Colonic mucosa (tissue), 4 donors: ENCODE data around the gene TNS4. TPM values are rescaled to one million over a fixed set of nuclear protein-coding genes. Genes with fewer than 3 reads are reported as not detected.
A peak's percentile ranks its signal among the peaks of the same experiment; 100 is the strongest.

Experiments used
- DNase-seq: peaks from one replicate; pipeline ENCODE4 v3.0.0-alpha.2; 2020
- H3K27ac ChIP-seq: fragments of 200-600 bp; one replicate; pipeline ENCODE4 v1.8.0; 2021
- H3K27me3 ChIP-seq: fragments of 200-600 bp; one replicate; pipeline ENCODE4 v1.8.0; 2021
- H3K36me3 ChIP-seq: fragments of 200-600 bp; one replicate; pipeline ENCODE4 v1.8.0; 2021
- H3K4me1 ChIP-seq: fragments of 200-600 bp; one replicate; pipeline ENCODE4 v1.8.0; 2021; ENCODE audit warnings: mild to moderate bottlenecking
- H3K4me3 ChIP-seq: fragments of 200-600 bp; one replicate; pipeline ENCODE4 v1.8.0; 2021
- H3K9ac ChIP-seq, 2 donors: one replicate each; pipeline ENCODE4 v1.7.0; 2013; ENCODE audit warnings: control low read depth in 2 of 2, low read depth in 2 of 2, low read length in 2 of 2
- H3K9me3 ChIP-seq: fragments of 200-600 bp; one replicate; pipeline ENCODE4 v1.8.0; 2021
- CTCF ChIP-seq: fragments of 200-600 bp; IDR thresholded peaks from one replicate; pipeline ENCODE4 v1.8.0; 2022; ENCODE audit warnings: antibody characterized with exemption, mild to moderate bottlenecking
- intact Hi-C: fragments of 100-400 bp; cut with DNase I; formaldehyde crosslinking; loops from one replicate; pipeline ENCODE4 v1.14.1; 2022
- total RNA-seq, 2 donors: library from RNA; stranded (reverse); fragmentation: NEBNext Ultra II Directional in 1 of 2; extraction: Animal tissue kit (Norgen Biotek cat#: 25700) in 1 of 2; gene quantifications; one replicate each; pipeline ENCODE4 v1.2.1, GENCODE V29; 2021
- donor health status: healthy.
- donor health status: DM: no; HTN: no; CAD: no.
- donor health status: DM: no; HTN: no; CAD: no.

TNS4 gene
- total RNA-seq, 2 donors from 2014 or later: 8.8 to 20.4 TPM

- DNase-seq: peak; percentile 70
- H3K27me3 ChIP-seq: no peaks in the 10 kb centered on the region
- H3K9me3 ChIP-seq: no peaks in the 10 kb centered on the region
- H3K4me3 ChIP-seq: no peak overlapping the region
- no peaks in the 10 kb centered on the region for H3K36me3 ChIP-seq
- no peak for TF ChIP-seq CTCF
- H3K27ac ChIP-seq: peak overlapping the region; percentile 91
- intact Hi-C loops: no loop called here
- peaks cover 26% of the 10 kb centered on the region for H3K4me1 ChIP-seq
- peak overlapping the region in 1 of 2 donors; percentile 44 for H3K9ac ChIP-seq
Measured at GRCh38 chr17:40448213-40448638, 53.2 kb downstream of the TNS4 start.

GRCh38 chr17:40447806-40448205 is 53.6 kb downstream of the TNS4 start:
- peak overlapping the region; percentile 44 to 58 for H3K9ac ChIP-seq
- no peaks in the 10 kb centered on the region for H3K9me3 ChIP-seq
- H3K4me1 ChIP-seq: peaks cover 26% of the 10 kb centered on the region
- no peak for TF ChIP-seq CTCF
- H3K27ac ChIP-seq: peak overlapping the region; percentile 91
- intact Hi-C loops: no loop called here
- H3K27me3 ChIP-seq: no peaks in the 10 kb centered on the region
- no peaks in the 10 kb centered on the region for H3K36me3 ChIP-seq
- DNase-seq: no peak
- no peak overlapping the region for H3K4me3 ChIP-seq

- intact Hi-C loops: no loop called here
- DNase-seq: peak; percentile 47
- Histone ChIP-seq H3K9me3 (no peaks in the 10 kb centered on the region), H3K27ac (peak overlapping the region; percentile 91), H3K36me3 (no peaks in the 10 kb centered on the region), H3K9ac (peak overlapping the region in 1 of 2 donors; percentile 44), H3K4me1 (peaks cover 26% of the 10 kb centered on the region), H3K27me3 (no peaks in the 10 kb centered on the region), H3K4me3 (peak overlapping the region; percentile 11)
- TF ChIP-seq CTCF: no peak
Measured at GRCh38 chr17:40447148-40447644, 54.2 kb downstream of the TNS4 start.

GRCh38 chr17:40445751-40446468 is 55.5 kb downstream of the TNS4 start:
- intact Hi-C loops: no loop called here
- Histone ChIP-seq H3K27me3 (no peaks in the 10 kb centered on the region), H3K4me1 (peaks cover 26% of the 10 kb centered on the region), H3K9me3 (no peaks in the 10 kb centered on the region), H3K27ac (peak overlapping the region; percentile 91), H3K4me3 (peak overlapping the region; percentile 74), H3K36me3 (no peaks in the 10 kb centered on the region), H3K9ac (peak overlapping the region; percentile 93 to 99)
- TF ChIP-seq CTCF: no peak
- DNase-seq: no peak

- intact Hi-C loops: loop anchor here (5.0 kb wide), 1 partner anchor 33 kb away; no protein-coding TSS in a partner anchor
- Histone ChIP-seq H3K27ac (peak overlapping the region; percentile 78), H3K36me3 (no peaks in the 10 kb centered on the region), H3K9ac (peak overlapping the region; percentile 93 to 99), H3K4me1 (peaks cover 17% of the 10 kb centered on the region), H3K4me3 (peak overlapping the region; percentile 74), H3K9me3 (no peaks in the 10 kb centered on the region), H3K27me3 (no peaks in the 10 kb centered on the region)
- TF ChIP-seq CTCF: no peak
- DNase-seq: peak; percentile 49
Measured at GRCh38 chr17:40443988-40444899, 57.2 kb downstream of the TNS4 start.
